22Rv1 (cell line): ENCODE data around the gene PCDH12.

Experiments used
- CTCF ChIP-seq: fragments of 450-650 bp; IDR thresholded peaks from 2 replicates; pipeline ENCODE4 v1.5.1; 2017; ENCODE audit warnings: mild to moderate bottlenecking
- ZFX ChIP-seq: fragments of 450-650 bp; IDR thresholded peaks from 2 replicates; pipeline ENCODE4 v1.6.1; 2017; ENCODE audit warnings: antibody characterized with exemption, borderline replicate concordance

- TF ChIP-seq CTCF (no peak), ZFX (no peak)
Measured at GRCh38 chr5:141954194-141954593, 3.8 kb downstream of the PCDH12 start.
